Osteoblast (primary cell): Measurements from ENCODE around the gene FERD3L. TPM values are rescaled to one million over a fixed set of nuclear protein-coding genes. Genes with fewer than 3 reads are reported as not detected.

Experiments
- DNase-seq: peaks from one replicate; pipeline ENCODE4 v3.0.0; 2011; ENCODE audit warnings: low spot score, mixed read lengths; ENCODE audit not compliant: insufficient read length; ENCODE audit errors: missing footprints
- H2AFZ ChIP-seq: 2 replicates; pipeline ENCODE4 v1.6.0; 2011; ENCODE audit warnings: mild to moderate bottlenecking, low read length
- H3K27ac ChIP-seq: 2 replicates; pipeline ENCODE4 v1.5.1; 2011; ENCODE audit warnings: mild to moderate bottlenecking, low read depth, low read length, moderate library complexity
- H3K27me3 ChIP-seq: 2 replicates; pipeline ENCODE4 v1.6.0; 2012; ENCODE audit warnings: mild to moderate bottlenecking, control low read depth, inconsistent platforms, low read length, moderate library complexity; ENCODE audit not compliant: insufficient read depth
- H3K36me3 ChIP-seq: 2 replicates; pipeline ENCODE4 v1.5.1; 2011; ENCODE audit warnings: mild to moderate bottlenecking, low read length, control low read depth, moderate library complexity; ENCODE audit not compliant: insufficient read depth
- H3K4me1 ChIP-seq: 2 replicates; pipeline ENCODE4 v1.5.1; 2011; ENCODE audit warnings: mild to moderate bottlenecking, low read length, control low read depth, moderate library complexity; ENCODE audit not compliant: insufficient read depth
- H3K4me2 ChIP-seq: 2 replicates; pipeline ENCODE4 v1.6.0; 2011; ENCODE audit warnings: mild to moderate bottlenecking, low read length; ENCODE audit not compliant: insufficient read depth
- H3K4me3 ChIP-seq: fragments of 200-600 bp; sonication (generic); 3 replicates; pipeline ENCODE4 v1.5.1; 2012; ENCODE audit warnings: mild to moderate bottlenecking, low read length, inconsistent platforms; ENCODE audit not compliant: insufficient read depth
- H3K79me2 ChIP-seq: 2 replicates; pipeline ENCODE4 v1.6.0; 2012; ENCODE audit warnings: mild to moderate bottlenecking, low read length, control low read depth, inconsistent platforms; ENCODE audit not compliant: insufficient read depth
- H3K9me3 ChIP-seq: 2 replicates; pipeline ENCODE4 v1.5.1; 2011; ENCODE audit warnings: low read depth, low read length, control low read depth
- H4K20me1 ChIP-seq: 2 replicates; pipeline ENCODE4 v1.6.0; 2012; ENCODE audit warnings: mild to moderate bottlenecking, low read length, control low read depth; ENCODE audit not compliant: insufficient read depth
- total RNA-seq: library from RNA; depleted of rRNA; stranded (reverse); fragments of >200 nt; gene quantifications from 2 replicates; pipeline ENCODE4 v1.2.3, GENCODE V29; 2012
- TF ChIP-seq, protein P1 (sequence below): IDR thresholded peaks from 2 replicates; pipeline ENCODE4 v1.5.1; 2011; ENCODE audit warnings: mild to moderate bottlenecking, low read depth, low read length, moderate library complexity; ENCODE audit errors: extremely low read depth

The FERD3L gene
- total RNA-seq, 1 donor, result not detected

DNA sequence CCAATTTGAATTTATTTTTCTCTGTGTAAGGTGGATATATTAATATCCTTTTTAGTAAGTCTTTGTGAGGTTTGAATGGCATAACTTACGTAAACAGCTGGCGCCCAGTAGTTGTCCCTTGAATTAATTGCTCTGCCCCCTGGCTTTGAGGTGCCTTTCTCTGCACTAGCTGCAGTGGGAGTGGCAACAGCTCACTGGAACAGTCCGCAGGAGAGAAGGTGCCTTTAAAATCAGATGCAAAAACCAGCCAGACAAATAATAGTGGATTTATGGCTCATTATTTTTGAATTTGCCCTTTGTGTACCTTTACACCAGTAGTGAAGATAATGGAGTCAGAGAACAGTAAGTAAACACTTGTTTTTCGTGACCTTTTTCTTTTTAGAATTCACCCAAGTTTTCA lies 11.8 kb downstream of the FERD3L start:
- Histone ChIP-seq H3K27ac (no peak overlapping the region), H3K4me3 (no peak overlapping the region), H3K9me3 (no peaks in the 10 kb centered on the region), H3K27me3 (no peaks in the 10 kb centered on the region), H3K4me1 (no peaks in the 10 kb centered on the region), H2AFZ (no peak overlapping the region), H3K4me2 (no peak overlapping the region), H3K79me2 (no peaks in the 10 kb centered on the region), H3K36me3 (no peaks in the 10 kb centered on the region), H4K20me1 (no peaks in the 10 kb centered on the region)
- DNase-seq, result no peak
- TF ChIP-seq, protein P1, sequence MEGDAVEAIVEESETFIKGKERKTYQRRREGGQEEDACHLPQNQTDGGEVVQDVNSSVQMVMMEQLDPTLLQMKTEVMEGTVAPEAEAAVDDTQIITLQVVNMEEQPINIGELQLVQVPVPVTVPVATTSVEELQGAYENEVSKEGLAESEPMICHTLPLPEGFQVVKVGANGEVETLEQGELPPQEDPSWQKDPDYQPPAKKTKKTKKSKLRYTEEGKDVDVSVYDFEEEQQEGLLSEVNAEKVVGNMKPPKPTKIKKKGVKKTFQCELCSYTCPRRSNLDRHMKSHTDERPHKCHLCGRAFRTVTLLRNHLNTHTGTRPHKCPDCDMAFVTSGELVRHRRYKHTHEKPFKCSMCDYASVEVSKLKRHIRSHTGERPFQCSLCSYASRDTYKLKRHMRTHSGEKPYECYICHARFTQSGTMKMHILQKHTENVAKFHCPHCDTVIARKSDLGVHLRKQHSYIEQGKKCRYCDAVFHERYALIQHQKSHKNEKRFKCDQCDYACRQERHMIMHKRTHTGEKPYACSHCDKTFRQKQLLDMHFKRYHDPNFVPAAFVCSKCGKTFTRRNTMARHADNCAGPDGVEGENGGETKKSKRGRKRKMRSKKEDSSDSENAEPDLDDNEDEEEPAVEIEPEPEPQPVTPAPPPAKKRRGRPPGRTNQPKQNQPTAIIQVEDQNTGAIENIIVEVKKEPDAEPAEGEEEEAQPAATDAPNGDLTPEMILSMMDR, result no peak

DNA sequence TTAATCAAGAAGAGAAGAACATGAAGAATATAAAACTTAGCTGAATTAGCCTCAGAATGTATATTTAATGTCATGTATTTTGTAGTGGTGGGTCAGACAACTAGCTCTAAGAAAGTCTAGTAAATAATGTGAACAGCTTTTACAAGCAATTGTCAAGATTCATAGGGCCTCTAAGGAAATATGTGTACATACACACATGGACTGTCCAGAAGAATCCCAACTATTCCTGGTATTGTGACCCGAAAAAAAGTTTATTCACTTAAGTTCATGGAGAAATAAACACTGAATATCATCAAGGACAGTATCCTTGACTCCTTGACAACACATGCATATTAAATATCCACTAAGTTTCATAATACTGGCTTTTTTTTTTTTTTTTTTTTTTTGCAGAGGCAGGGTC lies 16.4 kb downstream of the FERD3L start:
- TF ChIP-seq, protein P1, result no peak
- H3K27me3 ChIP-seq, result no peaks in the 10 kb centered on the region
- no peak for DNase-seq
- H3K27ac ChIP-seq, result no peak overlapping the region
- H3K4me3 ChIP-seq, result no peak overlapping the region
- no peaks in the 10 kb centered on the region for H4K20me1 ChIP-seq
- no peaks in the 10 kb centered on the region for H3K4me1 ChIP-seq
- H3K79me2 ChIP-seq, result no peaks in the 10 kb centered on the region
- H3K36me3 ChIP-seq, result no peaks in the 10 kb centered on the region
- no peaks in the 10 kb centered on the region for H3K9me3 ChIP-seq
- no peak overlapping the region for H3K4me2 ChIP-seq
- no peak overlapping the region for H2AFZ ChIP-seq

- DNase-seq, result peak; percentile 80
Observed at GRCh38 chr7:19121977-19122588, 23.1 kb downstream of the FERD3L start.

DNA sequence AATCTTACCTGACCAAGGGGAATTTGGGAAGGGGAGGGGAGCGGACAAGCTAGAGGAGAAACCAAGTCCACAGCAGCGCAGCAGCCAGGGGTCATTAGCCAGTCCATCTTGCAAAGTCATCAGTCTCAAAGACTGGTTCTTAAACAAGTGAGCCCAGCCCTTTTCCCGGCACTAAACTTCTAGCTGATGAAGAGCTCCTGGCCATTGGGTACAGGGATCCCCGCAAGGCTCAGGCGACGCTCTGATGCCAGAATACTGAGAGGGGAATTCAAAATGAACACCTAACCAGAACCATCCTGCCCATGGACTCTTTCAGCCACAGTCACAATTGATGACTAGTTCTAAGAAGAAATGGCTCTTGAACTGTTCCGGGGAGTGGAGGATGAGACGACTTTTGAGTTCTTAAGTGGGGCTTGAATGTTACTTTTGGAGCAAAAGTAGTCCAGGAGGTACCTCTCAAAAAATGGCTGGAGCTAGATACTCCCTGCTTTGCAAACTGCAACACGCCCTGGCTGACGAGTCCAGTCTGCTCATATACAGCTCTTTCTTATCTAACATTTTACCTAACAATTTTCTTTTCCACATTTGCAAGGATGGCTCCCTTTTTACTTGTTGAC lies 25.2 kb downstream of the FERD3L start:
- Histone ChIP-seq H2AFZ (no peak overlapping the region), H3K4me2 (no peak overlapping the region), H3K4me3 (no peak overlapping the region), H3K27ac (no peak overlapping the region), H3K79me2 (peaks cover 18% of the 10 kb centered on the region), H3K36me3 (no peaks in the 10 kb centered on the region), H3K4me1 (peaks cover 5% of the 10 kb centered on the region), H4K20me1 (peaks cover 5% of the 10 kb centered on the region), H3K27me3 (no peaks in the 10 kb centered on the region), H3K9me3 (no peaks in the 10 kb centered on the region)
- no peak for DNase-seq
- TF ChIP-seq, protein P1, result no peak

More at GRCh38 chr7:19121977-19122588, 23.1 kb downstream of the FERD3L start:
- Histone ChIP-seq H3K4me3 (no peak overlapping the region), H3K4me2 (no peak overlapping the region), H3K4me1 (no peaks in the 10 kb centered on the region), H3K79me2 (no peaks in the 10 kb centered on the region), H3K9me3 (no peaks in the 10 kb centered on the region), H2AFZ (no peak overlapping the region), H4K20me1 (no peaks in the 10 kb centered on the region), H3K27ac (no peak overlapping the region), H3K36me3 (no peaks in the 10 kb centered on the region), H3K27me3 (no peaks in the 10 kb centered on the region)
- TF ChIP-seq, protein P1, result peak; percentile 91
